Stimulated activated naive CD4-positive, alpha-beta T cell treated with Interleukin-2 at 50 U/mL for 16 hours (primary cell): ENCODE data around the gene LYZL2.
"Not testable (repeated sequence)": the region's sequence is repeated elsewhere in the genome, so short reads cannot be mapped to it uniquely, and the experiment has no call there.

Experiments
- DNase-seq: peaks from one replicate; lab custom pipeline; 2025; lab: John Stamatoyannopoulos, UW

The LYZL2 gene

GRCh38 chr10:30594077-30594476 is 35.5 kb downstream of the LYZL2 start:
- no peak for DNase-seq

GRCh38 chr10:30592770-30593169 is 36.8 kb downstream of the LYZL2 start:
- DNase-seq = not testable (repeated sequence)

- no peak for DNase-seq
These were observed 38.3 kb downstream of the LYZL2 start for GRCh38 chr10:30591249-30591670.

GRCh38 chr10:30589441-30589840 is 40.1 kb downstream of the LYZL2 start:
- no peak for DNase-seq

GRCh38 chr10:30587522-30588031 is 42.0 kb downstream of the LYZL2 start:
- no peak for DNase-seq

GRCh38 chr10:30586828-30587227 is 42.7 kb downstream of the LYZL2 start:
- DNase-seq = no peak

GRCh38 chr10:30583778-30584415 is 45.7 kb downstream of the LYZL2 start:
- DNase-seq = no peak

GRCh38 chr10:30581779-30582380 is 47.7 kb downstream of the LYZL2 start:
- no peak for DNase-seq

- no peak for DNase-seq
These were observed 48.9 kb downstream of the LYZL2 start for GRCh38 chr10:30580676-30581075.

GRCh38 chr10:30580241-30580640 is 49.3 kb downstream of the LYZL2 start:
- no peak for DNase-seq

GRCh38 chr10:30579574-30579973 is 50.0 kb downstream of the LYZL2 start:
- DNase-seq = no peak

- no peak for DNase-seq
These were observed 52.5 kb downstream of the LYZL2 start for GRCh38 chr10:30577048-30577447.

GRCh38 chr10:30576641-30577040 is 52.9 kb downstream of the LYZL2 start:
- DNase-seq = no peak

- DNase-seq = no peak
These were observed 55.1 kb downstream of the LYZL2 start for GRCh38 chr10:30574432-30574796.

GRCh38 chr10:30573721-30574431 is 55.7 kb downstream of the LYZL2 start:
- DNase-seq = no peak

GRCh38 chr10:30565449-30565848 is 64.1 kb downstream of the LYZL2 start:
- no peak for DNase-seq

GRCh38 chr10:30562787-30563186 is 66.8 kb downstream of the LYZL2 start:
- no peak for DNase-seq
